KOPT-K1 (cell line): ENCODE measurements around the gene GRB7.
"Not testable (repeated sequence)": the region's sequence is repeated elsewhere in the genome, so short reads cannot be mapped to it uniquely, and the experiment has no call there.

ENCODE experiments used
- H3K27ac ChIP-seq: fragments of 200-600 bp; sonication (generic); 2 replicates; pipeline ENCODE4 v1.5.1; 2016; ENCODE audit warnings: antibody characterized with exemption, mild to moderate bottlenecking, low read depth, low read length; ENCODE audit not compliant: poor library complexity, severe bottlenecking
- H3K36me3 ChIP-seq: fragments of 200-600 bp; sonication (generic); 2 replicates; pipeline ENCODE4 v1.5.1; 2017; ENCODE audit warnings: antibody characterized with exemption, mild to moderate bottlenecking, low read length, moderate library complexity; ENCODE audit not compliant: insufficient read depth
- H3K9me3 ChIP-seq: fragments of 200-600 bp; sonication (generic); 2 replicates; pipeline ENCODE4 v1.5.1; 2017; ENCODE audit warnings: antibody characterized with exemption, low read length, mild to moderate bottlenecking; ENCODE audit not compliant: insufficient read depth, poor library complexity, severe bottlenecking

The GRB7 gene

GRCh38 chr17:39737760-39738567 is at the start of gene GRB7:
GRB7 (plus strand) TSS chr17:39737938; CDS start chr17:39742302, 4,364 bp downstream.
- no peaks in the 10 kb centered on the region for H3K9me3 ChIP-seq
- H3K27ac ChIP-seq, result no peak within 1 kb of the TSS
- H3K36me3 ChIP-seq, result no peaks in the 10 kb centered on the region

- Histone ChIP-seq H3K9me3 (no peaks in the 10 kb centered on the region), H3K36me3 (no peaks in the 10 kb centered on the region), H3K27ac (peak overlapping the region; percentile 89)
These were observed 49.3 kb upstream of the GRB7 start for GRCh38 chr17:39688475-39688835.

- H3K9me3 ChIP-seq, result no peaks in the 10 kb centered on the region
- no peaks in the 10 kb centered on the region for H3K36me3 ChIP-seq
- H3K27ac ChIP-seq, result peak overlapping the region; percentile 89
These were observed 48.8 kb upstream of the GRB7 start for GRCh38 chr17:39688945-39689344.

DNA sequence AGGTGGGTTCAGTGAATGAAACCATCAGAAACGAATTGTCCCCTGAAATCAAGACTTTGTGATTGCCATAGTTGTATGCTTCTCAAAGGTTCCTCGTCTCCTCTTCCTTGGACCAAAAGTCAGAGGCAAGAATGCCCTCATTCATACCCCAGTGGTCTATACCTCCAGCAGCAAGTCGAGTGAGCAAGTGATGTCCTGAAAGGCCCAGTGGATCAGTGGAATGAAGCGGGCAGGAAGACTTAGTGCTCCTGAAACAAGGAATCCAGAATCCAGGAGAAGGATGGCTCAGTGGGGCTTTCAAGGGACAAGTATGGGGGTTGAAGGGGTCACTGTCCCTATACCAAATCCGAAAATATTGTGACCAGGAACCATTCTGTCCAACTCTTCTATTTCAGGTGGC is 43.1 kb upstream of the GRB7 start:
- H3K9me3 ChIP-seq, result no peaks in the 10 kb centered on the region
- H3K36me3 ChIP-seq, result no peaks in the 10 kb centered on the region
- no peak overlapping the region for H3K27ac ChIP-seq

- Histone ChIP-seq H3K9me3 (no peaks in the 10 kb centered on the region), H3K36me3 (no peaks in the 10 kb centered on the region), H3K27ac (no peak overlapping the region)
These were observed 42.7 kb upstream of the GRB7 start for GRCh38 chr17:39695089-39695474.

GRCh38 chr17:39696731-39697130 is 41.0 kb upstream of the GRB7 start:
- Histone ChIP-seq H3K9me3 (no peaks in the 10 kb centered on the region), H3K27ac (no peak overlapping the region), H3K36me3 (no peaks in the 10 kb centered on the region)

- Histone ChIP-seq H3K27ac (no peak overlapping the region), H3K9me3 (no peaks in the 10 kb centered on the region), H3K36me3 (no peaks in the 10 kb centered on the region)
These were observed 39.8 kb upstream of the GRB7 start for GRCh38 chr17:39697961-39698360.

DNA sequence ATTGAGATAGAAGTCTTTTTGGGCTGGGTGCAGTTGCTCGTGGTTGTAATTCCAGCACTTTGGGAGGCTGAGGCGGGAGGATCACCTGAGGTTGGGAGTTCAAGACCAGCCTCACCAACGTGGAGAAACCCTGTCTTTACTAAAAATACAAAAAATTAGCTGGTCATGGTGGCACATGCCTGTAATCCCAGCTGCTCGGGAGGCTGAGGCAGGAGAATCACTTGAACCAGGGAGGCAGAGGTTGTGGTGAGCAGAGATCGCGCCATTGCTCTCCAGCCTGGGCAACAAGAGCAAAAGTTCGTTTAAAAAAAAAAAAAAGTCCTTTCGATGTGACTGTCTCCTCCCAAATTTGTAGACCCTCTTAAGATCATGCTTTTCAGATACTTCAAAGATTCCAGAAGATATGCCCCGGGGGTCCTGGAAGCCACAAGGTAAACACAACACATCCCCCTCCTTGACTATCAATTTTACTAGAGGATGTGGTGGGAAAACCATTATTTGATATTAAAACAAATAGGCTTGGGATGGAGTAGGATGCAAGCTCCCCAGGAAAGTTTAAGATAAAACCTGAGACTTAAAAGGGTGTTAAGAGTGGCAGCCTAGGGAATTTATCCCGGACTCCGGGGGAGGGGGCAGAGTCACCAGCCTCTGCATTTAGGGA is 38.5 kb upstream of the GRB7 start:
- not testable (repeated sequence) for H3K9me3 ChIP-seq, H3K36me3 ChIP-seq, H3K27ac ChIP-seq

- no peak within 1 kb of the TSS for H3K27ac ChIP-seq
- no peaks in the 10 kb centered on the region for H3K9me3 ChIP-seq
- H3K36me3 ChIP-seq, result no peaks in the 10 kb centered on the region
These were observed 38.0 kb upstream of the GRB7 start, which contains the start of gene ERBB2 for GRCh38 chr17:39699818-39700147. ERBB2 (plus strand) TSS chr17:39700064; CDS start chr17:39700239, 175 bp downstream.

DNA sequence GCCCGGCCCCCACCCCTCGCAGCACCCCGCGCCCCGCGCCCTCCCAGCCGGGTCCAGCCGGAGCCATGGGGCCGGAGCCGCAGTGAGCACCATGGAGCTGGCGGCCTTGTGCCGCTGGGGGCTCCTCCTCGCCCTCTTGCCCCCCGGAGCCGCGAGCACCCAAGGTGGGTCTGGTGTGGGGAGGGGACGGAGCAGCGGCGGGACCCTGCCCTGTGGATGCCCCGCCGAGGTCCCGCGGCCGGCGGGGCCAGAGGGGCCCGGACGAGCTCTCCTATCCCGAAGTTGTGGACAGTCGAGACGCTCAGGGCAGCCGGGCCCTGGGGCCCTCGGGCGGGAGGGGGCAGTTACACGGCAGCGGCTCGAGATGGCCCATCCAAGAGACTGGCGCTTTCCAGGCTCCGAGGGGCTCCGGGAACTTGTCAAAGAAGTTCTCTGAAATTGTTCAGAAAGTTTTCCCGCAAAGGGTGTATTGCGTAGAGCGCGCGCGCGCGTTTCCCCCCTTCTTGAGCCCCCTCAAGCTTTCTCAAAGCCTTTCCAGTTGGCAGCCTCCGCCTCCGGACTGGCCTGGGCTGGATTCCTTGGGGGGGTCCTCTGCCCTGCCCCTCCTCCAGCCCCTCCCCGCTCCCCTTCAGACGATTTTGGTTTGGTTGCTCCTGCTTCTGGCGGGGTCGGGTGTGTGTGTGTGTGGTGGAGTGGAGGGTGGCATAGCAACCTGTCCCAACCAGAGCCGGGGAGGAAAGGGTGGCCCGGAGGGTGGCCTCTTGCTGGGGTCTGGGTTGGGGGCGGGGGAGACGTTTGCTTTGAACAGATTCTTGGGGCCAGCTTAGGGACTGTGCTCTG is 37.4 kb upstream of the GRB7 start:
- Histone ChIP-seq H3K36me3 (no peaks in the 10 kb centered on the region), H3K27ac (no peak overlapping the region), H3K9me3 (no peaks in the 10 kb centered on the region)

- no peak overlapping the region for H3K27ac ChIP-seq
- no peaks in the 10 kb centered on the region for H3K9me3 ChIP-seq
- H3K36me3 ChIP-seq, result no peaks in the 10 kb centered on the region
These were observed 36.5 kb upstream of the GRB7 start for GRCh38 chr17:39701012-39701783.

- H3K9me3 ChIP-seq, result no peaks in the 10 kb centered on the region
- no peak overlapping the region for H3K27ac ChIP-seq
- H3K36me3 ChIP-seq, result no peaks in the 10 kb centered on the region
These were observed 35.8 kb upstream of the GRB7 start for GRCh38 chr17:39701784-39702422.

DNA sequence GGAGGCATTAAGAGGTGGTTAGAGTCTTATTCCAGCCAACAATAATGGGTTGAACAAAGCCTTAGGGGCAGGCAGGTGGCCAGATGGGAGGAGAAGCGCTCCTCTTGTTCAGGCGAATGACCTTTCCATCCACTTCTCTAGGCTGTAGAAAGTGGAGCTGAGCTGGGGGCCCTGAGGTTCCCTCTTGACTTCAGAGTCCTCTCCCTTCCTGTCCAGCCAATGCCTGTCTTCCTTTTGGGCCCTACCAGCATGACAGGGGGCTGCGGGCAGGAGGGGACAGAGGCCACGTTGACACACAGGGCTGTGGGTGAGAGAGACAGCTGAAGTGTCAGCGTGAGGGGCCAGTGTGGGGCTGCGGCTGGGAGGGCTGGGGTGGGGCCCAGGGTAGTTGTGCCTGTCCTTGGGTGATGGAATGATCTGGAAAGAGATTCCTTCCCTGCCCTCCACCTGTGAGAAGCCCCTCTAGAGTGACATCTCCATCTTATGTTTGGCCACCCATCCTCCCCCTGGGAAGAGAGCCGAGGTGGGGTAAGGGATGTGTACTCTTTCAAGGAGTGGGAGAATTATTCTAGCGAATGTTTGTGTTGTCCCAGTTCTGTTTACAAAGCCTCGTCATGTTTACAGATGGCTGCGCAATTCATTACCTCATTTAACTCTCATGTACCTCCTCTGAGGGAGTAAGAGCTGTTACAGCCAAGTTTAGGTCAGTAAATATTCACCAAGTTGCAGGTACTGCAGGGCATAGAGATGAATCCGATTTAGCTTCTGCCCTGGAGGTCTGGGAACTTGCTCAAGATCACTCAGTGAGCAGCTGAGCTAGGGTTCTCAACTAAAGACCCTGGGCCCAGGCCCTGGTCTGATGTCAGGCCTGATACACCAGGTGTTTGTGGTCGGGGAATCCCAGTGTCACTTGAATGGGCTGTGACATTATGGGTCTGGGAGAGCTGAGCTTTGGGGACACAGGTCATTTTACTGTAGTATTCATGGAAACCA is 34.5 kb upstream of the GRB7 start:
- no peak overlapping the region for H3K27ac ChIP-seq
- H3K9me3 ChIP-seq, result no peaks in the 10 kb centered on the region
- H3K36me3 ChIP-seq, result no peaks in the 10 kb centered on the region
